H9 (cell line): Measurements from ENCODE around the gene PANK2. TPM values are rescaled to one million over a fixed set of nuclear protein-coding genes. Genes with fewer than 3 reads are reported as not detected.
A peak's percentile ranks its signal among the peaks of the same experiment; 100 is the strongest.

ENCODE experiments used
- DNase-seq: peaks from one replicate; pipeline ENCODE4 v3.0.0-alpha.2; 2017
- H2AFZ ChIP-seq: one replicate; pipeline ENCODE4 v1.6.1; 2013; ENCODE audit warnings: mild to moderate bottlenecking, low read length, control low read depth, moderate library complexity
- H2AK5ac ChIP-seq: 2 replicates; pipeline ENCODE4 v1.6.1; 2013; ENCODE audit warnings: low read length, control low read depth, mixed read lengths; ENCODE audit not compliant: insufficient read length
- H2BK120ac ChIP-seq: one replicate; pipeline ENCODE4 v1.6.1; 2013; ENCODE audit warnings: low read depth, mild to moderate bottlenecking, low read length, control low read depth, inconsistent platforms; ENCODE audit not compliant: poor library complexity, severe bottlenecking
- H2BK12ac ChIP-seq: 2 replicates; pipeline ENCODE4 v1.6.1; 2013; ENCODE audit warnings: low read length, control low read depth, mixed read lengths, low read depth; ENCODE audit not compliant: insufficient read length
- H2BK15ac ChIP-seq: 2 replicates; pipeline ENCODE4 v1.6.1; 2013; ENCODE audit warnings: low read depth, low read length, control low read depth
- H2BK20ac ChIP-seq: one replicate; pipeline ENCODE4 v1.6.1; 2013; ENCODE audit warnings: low read depth, mild to moderate bottlenecking, low read length, control low read depth, inconsistent platforms; ENCODE audit not compliant: poor library complexity, severe bottlenecking
- H2BK5ac ChIP-seq: 2 replicates; pipeline ENCODE4 v1.6.1; 2013; ENCODE audit warnings: low read length, control low read depth, mixed read lengths; ENCODE audit not compliant: insufficient read length
- H3K14ac ChIP-seq: 2 replicates; pipeline ENCODE4 v1.6.1; 2013; ENCODE audit warnings: low read length, control low read depth; ENCODE audit not compliant: insufficient read depth
- H3K18ac ChIP-seq: 2 replicates; pipeline ENCODE4 v1.6.1; 2013; ENCODE audit warnings: low read depth, mild to moderate bottlenecking, mixed read lengths, low read length, control low read depth; ENCODE audit not compliant: insufficient read length
- H3K23ac ChIP-seq: 2 replicates; pipeline ENCODE4 v1.6.1; 2013; ENCODE audit warnings: low read length, control low read depth, mixed read lengths, low read depth; ENCODE audit not compliant: insufficient read length
- H3K23me2 ChIP-seq: 2 replicates; pipeline ENCODE4 v1.6.1; 2013; ENCODE audit warnings: low read depth, mild to moderate bottlenecking, mixed read lengths, low read length, control low read depth; ENCODE audit not compliant: insufficient read length, poor library complexity, severe bottlenecking
- H3K27ac ChIP-seq: 2 replicates; pipeline ENCODE4 v1.5.1; 2013; ENCODE audit warnings: low read length, control low read depth, mixed read lengths, low read depth; ENCODE audit not compliant: insufficient read length
- H3K27me3 ChIP-seq: 2 replicates; pipeline ENCODE4 v1.6.1; 2013; ENCODE audit warnings: low read length, control low read depth, inconsistent platforms; ENCODE audit not compliant: insufficient read depth
- H3K4ac ChIP-seq: 2 replicates; pipeline ENCODE4 v1.6.1; 2013; ENCODE audit warnings: low read depth, mild to moderate bottlenecking, control low read depth, inconsistent platforms, low read length, moderate library complexity
- H3K4me1 ChIP-seq: 2 replicates; pipeline ENCODE4 v1.6.1; 2013; ENCODE audit warnings: low read length, control low read depth, inconsistent platforms; ENCODE audit not compliant: insufficient read depth
- H3K4me2 ChIP-seq: 2 replicates; pipeline ENCODE4 v1.6.1; 2013; ENCODE audit warnings: low read length, control low read depth, mixed read lengths; ENCODE audit not compliant: insufficient read length, insufficient read depth
- H3K56ac ChIP-seq: 2 replicates; pipeline ENCODE4 v1.6.1; 2013; ENCODE audit warnings: low read depth, mild to moderate bottlenecking, mixed read lengths, low read length, control low read depth; ENCODE audit not compliant: insufficient read length
- H3K79me1 ChIP-seq: 2 replicates; pipeline ENCODE4 v1.6.1; 2013; ENCODE audit warnings: low read depth, mild to moderate bottlenecking, moderate library complexity, low read length, control low read depth, inconsistent platforms; ENCODE audit not compliant: insufficient read depth, poor library complexity, severe bottlenecking
- H3K79me2 ChIP-seq: 2 replicates; pipeline ENCODE4 v1.6.1; 2013; ENCODE audit warnings: low read length, control low read depth, inconsistent platforms; ENCODE audit not compliant: insufficient read depth
- H3K9ac ChIP-seq: 2 replicates; pipeline ENCODE4 v1.6.1; 2013; ENCODE audit warnings: low read length, control low read depth, mixed read lengths; ENCODE audit not compliant: insufficient read length; ENCODE audit errors: extremely low read depth
- H3K9me3 ChIP-seq: one replicate; pipeline ENCODE4 v1.6.1; 2013; ENCODE audit warnings: low read depth, low read length, inconsistent platforms; ENCODE audit not compliant: control insufficient read depth
- H3T11ph ChIP-seq: one replicate; pipeline ENCODE4 v1.6.1; 2013; ENCODE audit warnings: mild to moderate bottlenecking, low read length, control low read depth, inconsistent platforms
- H4K20me1 ChIP-seq: one replicate; pipeline ENCODE4 v1.6.1; 2013; ENCODE audit not compliant: control insufficient read depth, insufficient read length, insufficient read depth
- H4K5ac ChIP-seq: 2 replicates; pipeline ENCODE4 v1.6.1; 2013; ENCODE audit warnings: low read depth, mild to moderate bottlenecking, mixed read lengths, low read length, control low read depth; ENCODE audit not compliant: insufficient read length
- H4K8ac ChIP-seq: replicated peaks from 2 replicates; pipeline ENCODE4 v1.6.1; 2013; ENCODE audit warnings: low read length, control low read depth, mixed read lengths, low read depth; ENCODE audit not compliant: insufficient read length
- H4K91ac ChIP-seq: 2 replicates; pipeline ENCODE4 v1.6.1; 2013; ENCODE audit warnings: low read depth, mild to moderate bottlenecking, moderate library complexity, mixed read lengths, low read length, control low read depth; ENCODE audit not compliant: insufficient read length
- H3K27ac Mint-ChIP-seq, 3 experiments: 2 replicates in 2 of 3; 3 replicates in 1 of 3; pipeline ENCODE4 v1.8.0; 2020 to 2021; ENCODE audit warnings: mixed read lengths in 3 of 3, mild to moderate bottlenecking in 1 of 3, moderate library complexity in 1 of 3
- H3K27me3 Mint-ChIP-seq: 2 replicates; pipeline ENCODE4 v1.8.0; 2021; ENCODE audit warnings: low read depth, mild to moderate bottlenecking, moderate library complexity, mixed read lengths
- H3K36me3 Mint-ChIP-seq, 3 experiments: 2 replicates in 2 of 3; 3 replicates in 1 of 3; pipeline ENCODE4 v1.8.0; 2020 to 2021; ENCODE audit warnings: low read depth in 3 of 3, mixed read lengths in 3 of 3; ENCODE audit not compliant: insufficient read depth in 1 of 3
- H3K4me1 Mint-ChIP-seq, 2 experiments: 2 replicates each; pipeline ENCODE4 v1.8.0; 2020; ENCODE audit warnings: mixed read lengths in 2 of 2
- H3K4me3 Mint-ChIP-seq, 2 experiments: 2 replicates in 1 of 2; 3 replicates in 1 of 2; pipeline ENCODE4 v1.8.0; 2020 to 2021; ENCODE audit warnings: mild to moderate bottlenecking in 2 of 2, mixed read lengths in 2 of 2, moderate library complexity in 1 of 2
- H3K9me3 Mint-ChIP-seq, 2 experiments: 2 replicates in 1 of 2; 3 replicates in 1 of 2; pipeline ENCODE4 v1.8.0; 2020; ENCODE audit warnings: mild to moderate bottlenecking in 2 of 2, mixed read lengths in 2 of 2, moderate library complexity in 1 of 2
- WGBS: extraction: QIAGEN DNeasy Blood & Tissue Kit; methylation state at CpG from one replicate; pipeline ENCODE4 v1.1.7; 2013; ENCODE audit warnings: missing lambda C conversion rate, low lambda C conversion rate, mixed read lengths; ENCODE audit not compliant: insufficient read length; ENCODE audit errors: extremely low coverage; 5-methylcytosine and 5-hydroxymethylcytosine counted together
- total RNA-seq: library from RNA; stranded (reverse); gene quantifications from 2 replicates; pipeline ENCODE4 v1.2.1, GENCODE V29; 2021
- TF ChIP-seq, protein P1 (sequence below): fragments of 200-600 bp; sonication (generic); conservative IDR thresholded peaks from 3 replicates; pipeline ENCODE4 v1.8.0; 2021; ENCODE audit warnings: antibody characterized with exemption, mild to moderate bottlenecking

The PANK2 gene
- total RNA-seq, 1 experiment from 2014 or later = 65.4 TPM

DNA sequence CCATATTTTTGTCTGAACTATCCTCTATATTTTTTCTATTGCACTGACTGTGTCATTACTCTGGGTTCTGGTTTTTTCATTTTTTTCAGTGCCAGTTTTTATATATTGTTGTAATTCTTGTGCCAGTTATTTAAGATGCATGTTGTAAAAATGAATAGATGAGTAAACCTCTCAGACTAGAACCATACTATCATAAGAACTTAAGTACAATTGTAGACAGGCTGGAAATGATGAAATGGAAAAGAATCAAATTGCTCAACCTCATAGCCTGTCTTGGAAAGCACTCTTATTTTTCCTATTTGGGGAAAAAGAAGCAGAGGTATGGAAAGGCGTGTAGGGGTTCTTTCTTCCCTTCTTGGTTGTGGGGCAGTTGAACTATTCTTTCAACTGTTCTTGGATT, 30.2 kb downstream of the PANK2 start:
- H3K4me3 Mint-ChIP-seq = no peak overlapping the region
- Histone ChIP-seq H2BK5ac (no peak overlapping the region), H3K9me3 (no peaks in the 10 kb centered on the region), H3K79me2 (peaks cover 10% of the 10 kb centered on the region; the same call in 1 of the 2 replicates), H4K20me1 (no peaks in the 10 kb centered on the region), H4K5ac (no peak overlapping the region), H3K23me2 (no peaks in the 10 kb centered on the region), H3K18ac (no peak overlapping the region), H2BK20ac (no peak overlapping the region), H2AFZ (no peak overlapping the region), H3K56ac (no peak overlapping the region), H3K79me1 (peaks cover 4% of the 10 kb centered on the region), H4K8ac (no peak overlapping the region), H3K4ac (no peak overlapping the region), H3K9ac (no peak overlapping the region), H2BK15ac (no peak overlapping the region), H2BK120ac (no peak overlapping the region), H2AK5ac (no peak overlapping the region), H3K14ac (no peak overlapping the region), H3T11ph (no peak overlapping the region), H3K27ac (no peak overlapping the region), H3K23ac (no peak overlapping the region), H3K4me2 (no peak overlapping the region), H2BK12ac (no peak overlapping the region), H3K27me3 (no peaks in the 10 kb centered on the region), H4K91ac (no peak overlapping the region), H3K4me1 (no peaks in the 10 kb centered on the region)
- WGBS = no CpG with 5 or more reads among the region's 1 CpG
- peaks cover 6 to 12% of the 10 kb centered on the region in 2 experiments; a peak in 2 of 4 replicates for H3K4me1 Mint-ChIP-seq
- H3K36me3 Mint-ChIP-seq = peaks cover 47 to 85% (median 85%) of the 10 kb centered on the region in 3 experiments; a peak in 6 of 7 replicates
- peak overlapping the region in 1 of 3 experiments; percentile 15; a peak in 1 of 7 replicates for H3K27ac Mint-ChIP-seq
- H3K9me3 Mint-ChIP-seq = no peaks in the 10 kb centered on the region
- no peaks in the 10 kb centered on the region for H3K27me3 Mint-ChIP-seq
- TF ChIP-seq, protein P1, sequence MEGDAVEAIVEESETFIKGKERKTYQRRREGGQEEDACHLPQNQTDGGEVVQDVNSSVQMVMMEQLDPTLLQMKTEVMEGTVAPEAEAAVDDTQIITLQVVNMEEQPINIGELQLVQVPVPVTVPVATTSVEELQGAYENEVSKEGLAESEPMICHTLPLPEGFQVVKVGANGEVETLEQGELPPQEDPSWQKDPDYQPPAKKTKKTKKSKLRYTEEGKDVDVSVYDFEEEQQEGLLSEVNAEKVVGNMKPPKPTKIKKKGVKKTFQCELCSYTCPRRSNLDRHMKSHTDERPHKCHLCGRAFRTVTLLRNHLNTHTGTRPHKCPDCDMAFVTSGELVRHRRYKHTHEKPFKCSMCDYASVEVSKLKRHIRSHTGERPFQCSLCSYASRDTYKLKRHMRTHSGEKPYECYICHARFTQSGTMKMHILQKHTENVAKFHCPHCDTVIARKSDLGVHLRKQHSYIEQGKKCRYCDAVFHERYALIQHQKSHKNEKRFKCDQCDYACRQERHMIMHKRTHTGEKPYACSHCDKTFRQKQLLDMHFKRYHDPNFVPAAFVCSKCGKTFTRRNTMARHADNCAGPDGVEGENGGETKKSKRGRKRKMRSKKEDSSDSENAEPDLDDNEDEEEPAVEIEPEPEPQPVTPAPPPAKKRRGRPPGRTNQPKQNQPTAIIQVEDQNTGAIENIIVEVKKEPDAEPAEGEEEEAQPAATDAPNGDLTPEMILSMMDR = no peak
- no peak for DNase-seq
